ENCODE results near the gene NIBAN1.

Gene NIBAN1

DNA sequence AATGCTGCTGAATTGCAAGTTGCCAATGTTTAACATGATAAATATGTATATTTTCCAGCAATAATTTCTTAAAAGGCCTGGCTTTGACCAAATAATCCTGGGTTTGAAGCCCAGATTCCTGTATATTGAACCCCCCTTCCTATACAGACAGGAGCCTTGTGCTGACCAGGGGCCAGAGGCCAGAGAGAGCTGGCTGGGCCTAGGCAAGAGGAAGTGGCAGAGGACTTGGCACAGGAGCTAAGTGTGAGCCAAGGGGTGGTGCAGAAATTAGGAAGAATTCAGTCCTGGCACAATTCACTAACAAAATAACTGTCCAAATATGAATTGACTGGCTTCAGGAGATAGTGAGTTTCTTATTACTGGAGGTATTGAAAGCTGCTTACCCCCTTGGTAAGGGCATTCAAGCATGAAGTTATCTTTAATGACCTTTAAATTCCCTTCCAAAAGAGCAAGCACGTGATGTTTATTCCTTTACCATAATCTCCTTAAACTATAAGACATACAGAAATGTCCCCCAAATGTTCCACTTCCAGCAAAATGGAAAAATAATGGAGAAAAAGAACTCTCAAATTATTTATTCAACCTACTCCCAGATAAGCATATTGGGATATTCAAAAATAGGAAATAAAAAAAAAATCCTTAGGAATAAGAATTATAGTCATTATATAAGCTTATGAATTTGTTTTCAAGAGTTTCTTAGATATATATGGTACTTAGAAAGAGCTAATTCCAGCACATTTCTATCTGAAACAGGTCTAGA lies 26.6 kb downstream of the NIBAN1 start:
- DNase-seq (ENCODE audit: low read depth in 2 of 2, low spot score in 1 of 2), result no peak

DNA sequence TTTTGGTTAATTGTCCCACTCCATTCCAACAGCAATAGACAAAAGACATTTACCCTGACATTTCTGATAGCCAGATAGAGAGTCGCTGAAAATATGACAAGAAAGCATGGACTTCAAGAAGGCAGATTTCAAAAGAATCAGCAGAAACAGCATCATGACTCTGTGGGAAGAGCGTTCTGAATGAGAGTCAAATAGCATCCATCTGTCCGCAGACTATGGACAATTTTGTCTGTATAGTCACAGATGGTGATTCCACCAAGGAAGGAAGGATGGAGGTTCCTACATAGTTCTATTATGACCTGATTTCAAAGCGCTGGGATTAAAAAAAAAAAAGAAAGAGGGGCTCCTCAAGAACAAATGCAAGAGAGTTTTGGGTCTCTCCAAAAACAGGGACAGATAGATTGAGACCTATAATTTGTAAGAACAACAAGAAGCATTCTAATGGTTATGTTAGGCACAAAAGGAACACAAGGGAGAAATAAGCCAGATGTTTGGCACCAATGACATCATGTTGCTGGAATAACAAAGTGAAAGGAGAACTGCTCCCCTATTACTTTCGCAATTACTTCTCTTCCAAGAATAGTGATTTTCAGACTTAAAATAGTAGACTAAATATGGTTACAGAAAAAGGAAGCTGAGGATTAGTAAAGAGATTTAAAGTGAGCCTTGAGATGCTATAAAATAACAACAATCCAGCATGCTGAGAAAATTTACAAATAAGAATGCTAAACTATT lies 28.5 kb downstream of the NIBAN1 start:
- no peak for DNase-seq (ENCODE audit: low read depth in 2 of 2, low spot score in 1 of 2)

DNA sequence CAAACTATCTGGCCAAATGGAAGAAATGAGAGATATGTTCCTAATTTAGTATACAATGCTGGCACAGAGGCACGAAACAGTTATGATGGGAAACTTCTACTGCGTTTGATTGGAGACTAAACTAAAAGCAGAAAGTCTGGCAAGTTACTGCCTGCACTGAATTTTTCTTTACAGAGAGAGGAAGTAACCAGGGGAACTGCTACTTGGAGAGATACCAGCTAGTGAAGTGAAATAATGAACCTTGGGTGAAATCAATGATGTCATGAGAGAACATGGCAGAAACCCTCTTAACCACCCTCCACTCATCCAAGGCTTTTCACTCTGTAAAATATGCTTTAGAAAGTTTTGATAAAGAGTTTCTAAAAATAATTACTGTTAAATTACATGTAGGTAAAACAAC lies 29.3 kb downstream of the NIBAN1 start:
- no peak for DNase-seq (ENCODE audit: low read depth in 2 of 2, low spot score in 1 of 2)

DNA sequence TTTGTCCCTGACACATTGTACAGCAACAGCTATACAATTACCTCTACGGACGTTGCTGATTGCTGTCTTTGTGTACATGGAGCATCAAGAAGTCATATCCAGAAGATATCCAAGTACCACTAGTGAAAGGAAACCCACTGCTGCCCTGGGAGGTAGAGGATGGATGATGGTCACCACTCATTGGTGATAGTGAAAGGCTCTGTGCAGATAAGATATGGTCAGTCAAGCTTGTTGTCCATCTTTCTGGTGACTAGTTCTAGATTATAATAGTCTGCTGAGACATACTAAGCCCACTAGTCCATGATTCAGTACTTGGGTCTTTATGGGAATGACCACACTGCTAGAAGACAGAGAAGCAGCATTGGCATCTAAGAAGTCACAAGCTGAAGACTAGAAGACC lies 30.3 kb downstream of the NIBAN1 start:
- no peak for DNase-seq (ENCODE audit: low read depth in 2 of 2, low spot score in 1 of 2)

DNA sequence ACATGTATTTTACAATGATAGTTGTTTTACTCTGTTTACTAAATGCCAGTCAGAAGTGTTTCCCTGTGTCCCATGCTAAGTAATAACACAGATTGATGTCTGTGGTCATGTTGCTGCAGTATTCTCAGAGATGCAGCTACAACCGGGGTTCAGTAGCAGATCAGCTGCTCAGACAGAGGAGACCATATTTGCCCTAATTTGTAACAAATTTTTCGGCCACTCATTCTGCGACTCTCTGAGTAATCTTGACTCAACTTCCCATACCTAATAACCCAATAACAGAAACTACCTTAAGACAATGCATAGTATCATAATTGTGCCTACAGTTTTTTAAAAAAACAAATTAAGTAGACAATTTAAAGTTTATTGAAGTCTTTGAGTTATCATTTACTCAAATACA lies 32.6 kb downstream of the NIBAN1 start:
- no peak for DNase-seq (ENCODE audit: low read depth in 2 of 2, low spot score in 1 of 2)

DNA sequence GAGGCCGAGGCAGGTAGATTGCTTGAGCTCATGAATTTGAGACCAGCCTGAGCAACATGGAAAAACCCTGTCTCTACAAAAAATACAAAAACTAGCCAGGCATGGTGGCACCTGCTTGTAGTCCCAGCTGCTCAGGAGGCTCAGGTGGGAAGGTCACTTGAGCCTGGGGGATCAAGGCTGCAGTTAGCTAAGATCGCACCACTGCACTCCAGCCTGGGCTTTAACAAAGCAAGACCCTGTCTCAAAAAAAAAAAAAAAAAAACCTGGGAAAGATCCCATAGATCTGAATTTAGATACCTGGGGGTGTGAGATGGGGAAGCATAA lies 32.9 kb downstream of the NIBAN1 start:
- DNase-seq (ENCODE audit: low read depth in 2 of 2, low spot score in 1 of 2), result no peak

DNA sequence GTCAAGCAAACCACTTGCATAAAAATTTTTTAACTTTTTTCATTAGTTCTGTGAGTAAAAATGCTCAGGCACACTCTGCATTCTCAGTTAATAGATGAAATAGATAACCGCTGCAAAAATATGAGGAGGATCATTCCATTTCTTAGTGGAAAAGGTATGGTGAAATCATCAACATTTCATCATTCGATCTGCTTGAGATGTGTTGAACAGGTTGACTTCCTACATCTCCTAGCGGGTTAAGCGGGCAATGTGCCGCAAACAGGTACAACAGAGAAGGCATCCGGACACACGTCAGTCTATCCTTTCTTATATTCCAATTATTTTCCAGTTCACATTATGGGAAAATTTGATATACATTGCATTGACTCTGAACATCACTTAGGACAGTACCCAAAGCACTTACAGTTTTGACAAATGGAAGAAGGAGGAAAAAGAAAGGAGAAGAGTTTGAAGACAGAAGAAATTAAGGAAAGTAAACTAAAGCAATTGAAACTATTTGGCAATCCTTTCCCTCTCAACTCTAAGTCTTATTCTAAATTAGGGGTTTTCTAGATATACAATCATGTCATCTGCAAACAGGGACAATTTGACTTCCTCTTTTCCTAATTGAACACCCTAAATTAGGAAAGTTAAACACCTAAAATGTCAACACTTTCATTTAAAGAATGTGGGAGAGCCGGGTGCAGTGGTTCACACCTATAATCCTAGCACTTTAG lies 33.5 kb downstream of the NIBAN1 start:
- DNase-seq (ENCODE audit: low read depth in 2 of 2, low spot score in 1 of 2), result no peak

DNA sequence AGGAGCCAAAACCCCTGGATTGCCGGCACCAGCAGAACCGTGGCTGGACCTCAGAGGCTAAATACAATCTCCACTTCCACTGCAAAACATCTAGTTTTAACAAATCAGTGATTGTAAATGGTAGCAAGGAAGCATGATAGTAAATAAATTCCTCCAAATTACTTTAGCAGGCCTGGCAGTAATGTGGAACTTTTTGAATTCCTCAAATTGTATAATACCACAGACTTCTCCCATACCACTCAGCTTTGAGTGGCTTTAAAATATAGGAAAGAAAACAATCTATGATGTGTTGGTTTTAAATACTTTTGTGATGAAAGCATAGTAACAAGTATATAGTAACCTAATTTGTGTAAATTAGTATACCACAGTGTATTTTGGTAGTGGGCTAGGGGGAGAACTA lies 34.1 kb downstream of the NIBAN1 start:
- DNase-seq (ENCODE audit: low read depth in 2 of 2, low spot score in 1 of 2), result no peak

DNA sequence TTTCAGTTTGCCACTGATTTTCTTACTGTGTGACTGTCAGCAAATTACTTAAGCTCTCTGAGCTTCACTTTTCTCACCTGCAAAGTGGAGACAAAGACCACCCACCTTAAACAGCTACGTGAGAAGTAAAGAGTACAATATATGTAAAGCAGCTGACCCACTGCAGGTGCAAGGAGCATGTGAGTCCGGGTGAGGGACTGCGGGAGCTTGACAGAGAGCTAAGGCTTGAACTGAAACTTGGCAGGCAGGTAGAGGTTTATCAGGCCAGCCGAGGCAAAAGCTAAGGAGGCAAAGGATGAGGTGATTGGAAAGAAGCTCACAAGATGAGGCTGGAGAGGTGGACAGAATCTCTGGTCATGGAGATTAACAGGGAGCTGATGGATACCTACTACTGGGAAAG lies 36.6 kb downstream of the NIBAN1 start:
- no peak for DNase-seq (ENCODE audit: low read depth in 2 of 2, low spot score in 1 of 2)

DNA sequence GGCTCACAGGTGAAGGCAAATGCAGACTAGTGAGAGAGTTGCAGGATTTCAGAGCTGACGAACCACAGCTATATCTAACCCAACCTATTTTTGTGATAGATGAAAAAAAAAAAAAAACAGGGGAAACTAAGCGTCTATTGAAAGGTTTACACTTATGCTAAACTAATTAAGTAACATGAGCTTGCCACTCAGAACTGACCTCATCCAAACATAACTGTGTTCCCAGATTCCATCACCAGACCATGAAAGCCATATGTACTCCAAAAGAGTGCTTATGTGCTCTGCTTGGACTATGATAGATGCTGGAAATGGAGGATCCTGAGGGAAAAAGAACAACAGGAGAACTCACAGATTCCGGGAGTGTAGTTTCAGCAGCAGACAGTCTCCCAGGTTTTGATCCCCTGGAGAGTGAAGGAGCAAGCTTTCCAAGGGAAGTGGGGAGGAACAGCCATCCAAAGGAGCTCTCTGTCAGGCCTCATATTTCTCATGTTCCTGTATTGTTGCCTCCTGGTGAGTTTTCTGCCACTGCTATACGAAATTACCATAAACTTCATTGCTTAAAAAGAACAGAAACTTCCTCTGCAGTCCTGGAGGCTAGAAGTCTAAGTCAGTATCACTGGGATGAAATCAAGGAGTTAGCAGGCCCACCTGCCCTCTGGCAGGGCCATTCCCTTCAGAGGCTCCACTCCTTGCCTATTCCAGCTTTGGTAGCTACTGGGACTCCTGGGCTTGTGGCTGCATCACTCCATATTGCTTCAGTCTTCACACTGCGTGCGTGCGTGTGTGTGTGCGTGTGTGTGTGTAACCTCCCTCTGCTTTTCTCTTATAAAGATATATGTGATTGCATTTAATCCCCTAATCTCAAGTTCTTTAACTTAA lies 38.1 kb downstream of the NIBAN1 start:
- no peak for DNase-seq (ENCODE audit: low read depth in 2 of 2, low spot score in 1 of 2)

DNA sequence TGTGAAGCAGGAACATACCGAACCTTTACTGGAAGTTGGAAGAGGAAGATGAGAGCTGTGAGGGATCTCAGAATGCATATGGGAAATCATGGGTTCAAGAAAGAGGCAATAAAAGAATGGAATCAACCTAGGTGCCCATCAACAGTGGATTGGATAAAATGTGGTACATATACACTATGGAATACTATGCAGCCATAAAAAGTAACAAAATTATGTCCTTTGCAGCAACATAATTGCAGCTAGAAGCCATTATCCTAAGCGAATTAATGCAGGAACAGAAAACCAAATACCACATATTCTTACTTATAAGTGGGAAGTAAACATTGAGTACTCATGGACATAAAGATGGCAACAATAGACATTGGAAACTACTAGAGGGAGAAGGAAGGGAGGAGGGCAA lies 40.4 kb downstream of the NIBAN1 start:
- DNase-seq (ENCODE audit: low read depth in 2 of 2, low spot score in 1 of 2), result no peak

DNA sequence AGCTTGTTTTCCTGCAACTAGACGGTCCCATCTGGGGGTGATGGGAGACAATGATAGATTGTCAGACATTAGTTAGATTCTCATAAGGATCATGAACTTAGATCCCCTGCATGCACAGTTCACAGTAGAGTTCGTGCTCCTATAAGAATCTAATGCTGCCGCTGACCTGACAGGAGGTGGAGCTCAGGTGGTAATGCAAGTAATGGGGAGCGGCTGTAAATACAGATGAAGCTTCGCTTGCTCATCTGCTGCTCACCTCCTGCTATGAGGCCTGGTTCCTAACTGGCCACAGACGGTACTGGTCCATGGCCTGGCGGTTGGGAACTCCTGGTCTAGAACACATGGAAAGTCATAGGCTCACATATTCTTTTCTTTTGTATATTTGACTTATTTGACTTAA lies 42.0 kb downstream of the NIBAN1 start:
- DNase-seq (ENCODE audit: low read depth in 2 of 2, low spot score in 1 of 2), result no peak

DNA sequence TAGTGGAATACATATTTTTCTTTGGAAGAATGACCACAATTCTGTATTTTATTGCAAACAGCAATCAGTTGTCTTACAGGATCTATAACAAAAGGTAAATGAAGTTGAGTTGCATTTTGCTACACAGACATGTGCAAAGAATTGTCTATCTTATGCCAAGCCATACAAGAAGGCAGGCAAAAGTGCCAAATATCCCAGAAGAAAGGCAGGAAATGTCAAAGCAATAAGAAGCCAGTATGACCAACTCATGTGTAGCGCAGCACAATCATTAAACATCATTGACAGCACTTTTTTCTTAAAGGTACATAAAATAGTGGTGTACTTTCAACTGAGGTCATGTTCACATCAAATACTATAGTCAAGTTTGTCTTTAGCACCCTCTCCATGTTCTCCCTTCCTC lies 42.7 kb downstream of the NIBAN1 start:
- DNase-seq (ENCODE audit: low read depth in 2 of 2, low spot score in 1 of 2), result no peak

DNA sequence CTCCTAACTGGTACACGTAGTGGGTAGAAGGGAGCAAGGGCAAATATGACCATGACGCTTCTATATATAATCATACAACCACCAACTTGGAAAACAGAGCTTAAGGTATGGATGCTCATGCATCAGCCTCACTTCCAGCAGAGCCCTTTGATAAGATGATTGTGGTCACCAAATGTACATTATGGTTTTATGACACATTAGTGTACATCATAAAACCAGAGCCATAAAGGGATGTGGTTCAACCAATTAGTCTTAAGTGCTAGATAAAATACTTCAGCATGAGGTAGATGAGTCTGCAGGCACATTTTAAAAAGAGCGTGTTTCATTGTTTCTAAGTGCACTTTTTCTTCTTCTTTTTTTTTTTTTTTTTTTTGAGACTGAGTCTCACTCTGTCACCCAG lies 43.7 kb downstream of the NIBAN1 start:
- DNase-seq (ENCODE audit: low read depth in 2 of 2, low spot score in 1 of 2), result no peak

DNA sequence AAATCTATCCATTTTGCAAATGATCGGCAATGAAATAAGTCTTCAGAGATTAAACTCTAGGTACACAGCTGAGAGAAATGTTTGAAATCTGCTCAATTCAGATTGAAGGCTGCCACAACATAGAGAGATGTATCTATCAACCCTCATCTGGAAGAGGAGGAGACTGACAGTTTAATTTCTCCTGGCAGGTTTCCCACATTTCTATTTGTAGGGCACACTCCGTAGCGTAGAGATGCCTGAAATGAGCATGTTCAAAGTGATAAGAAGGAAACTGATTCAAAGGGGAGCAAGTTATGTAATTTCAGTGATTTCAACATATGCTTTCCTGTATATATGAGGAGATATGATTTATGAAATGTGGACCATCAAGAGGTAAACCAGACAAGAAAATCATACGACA lies 44.1 kb downstream of the NIBAN1 start:
- DNase-seq (ENCODE audit: low read depth in 2 of 2, low spot score in 1 of 2), result no peak

DNA sequence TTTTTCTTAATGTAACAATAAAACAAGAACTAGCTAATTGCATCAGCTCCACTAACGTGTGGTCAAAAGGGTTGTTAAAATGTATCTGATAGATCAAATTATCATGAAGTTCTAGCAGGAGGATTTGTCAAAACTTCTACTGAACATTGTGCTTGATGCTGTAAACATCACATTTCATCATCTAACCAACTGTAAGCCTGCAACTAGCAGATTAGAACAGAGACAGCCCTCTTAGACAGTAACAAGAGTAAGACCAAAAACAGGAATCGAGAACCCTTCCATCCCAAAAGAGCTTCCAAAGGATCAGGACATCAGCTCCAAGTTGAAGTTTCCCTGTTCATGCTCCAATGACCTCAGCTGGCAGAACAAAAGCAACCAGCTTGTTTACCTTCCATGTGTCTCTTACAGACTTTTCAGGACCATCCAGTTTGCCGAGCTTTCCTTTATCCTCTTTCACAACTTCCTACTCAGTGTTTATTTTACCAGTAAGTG lies 44.6 kb downstream of the NIBAN1 start:
- no peak for DNase-seq (ENCODE audit: low read depth in 2 of 2, low spot score in 1 of 2)

DNA sequence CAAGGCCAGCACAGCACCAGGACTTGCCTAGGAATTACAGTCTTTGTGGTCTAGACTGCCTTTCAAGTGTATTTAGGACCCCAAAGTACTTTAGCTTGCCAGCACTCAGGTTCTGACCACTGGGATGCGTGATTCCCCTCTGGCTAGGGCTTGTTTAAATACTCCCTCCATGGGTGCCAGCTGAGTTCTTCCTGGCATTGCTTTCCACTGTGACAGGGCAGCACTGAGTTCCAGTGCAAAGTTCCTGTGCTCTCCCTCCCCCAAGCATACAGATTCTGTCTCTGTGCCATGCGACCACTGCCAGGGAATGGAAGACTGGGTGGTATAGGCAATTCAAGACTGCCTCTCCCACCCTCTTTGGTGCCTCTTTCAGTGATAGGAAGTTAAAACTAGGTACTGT lies 45.9 kb downstream of the NIBAN1 start:
- DNase-seq (ENCODE audit: low read depth in 2 of 2, low spot score in 1 of 2), result no peak

Measured in stimulated activated CD8-positive, alpha-beta memory T cell treated with anti-CD3 and anti-CD28 coated beads, Interleukin-4, amount 100 ng/mL, for 1 hour (primary cell).